GM19238 (cell line): ENCODE results near the gene LPCAT2.

Source experiments
- DNase-seq: peaks from one replicate; pipeline ENCODE4 v3.0.0; 2011; ENCODE audit warnings: low spot score; ENCODE audit not compliant: insufficient read length

LPCAT2 gene

DNA sequence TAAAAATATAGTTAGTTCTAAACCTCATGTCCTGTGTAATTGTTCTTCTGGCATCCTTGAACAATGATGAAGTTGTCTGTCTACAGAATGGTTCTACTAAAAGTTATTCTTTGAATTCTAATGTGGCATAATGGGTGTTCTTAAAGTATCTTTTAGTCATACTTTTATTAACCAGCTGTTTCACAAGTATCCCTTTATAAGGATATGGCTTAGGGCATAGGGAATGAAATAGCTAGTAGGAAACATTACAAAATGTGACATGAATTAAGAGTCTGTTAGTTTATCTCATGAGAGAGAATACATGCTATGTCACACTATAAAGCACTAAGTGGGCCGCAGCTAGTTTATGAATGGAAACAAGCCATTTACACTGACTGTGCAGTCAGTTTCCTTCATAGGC is 31.3 kb downstream of the LPCAT2 start:
- DNase-seq = no peak

- DNase-seq = no peak
These were observed 33.7 kb downstream of the LPCAT2 start for GRCh38 chr16:55542459-55543082.

DNA sequence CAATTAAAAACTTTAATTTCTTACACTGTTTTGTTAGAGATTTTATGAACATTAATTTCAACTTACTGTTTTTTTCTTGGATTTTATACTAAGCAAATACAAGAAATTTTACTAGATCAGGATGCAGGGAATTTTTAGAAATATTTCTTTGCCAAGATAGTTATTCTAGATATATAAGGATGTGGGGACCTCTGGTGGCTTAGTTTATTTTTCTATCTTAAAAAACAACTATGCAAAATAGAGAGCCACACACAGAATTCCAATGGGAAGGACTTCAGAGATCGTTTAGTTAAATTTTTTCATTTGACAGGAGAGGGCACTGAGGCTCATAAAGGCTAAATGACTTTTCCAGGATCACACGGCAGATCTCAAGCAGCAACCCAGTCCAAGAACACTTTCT is 34.6 kb downstream of the LPCAT2 start:
- no peak for DNase-seq

- no peak for DNase-seq
These were observed 43.7 kb downstream of the LPCAT2 start for GRCh38 chr16:55552621-55553020.

GRCh38 chr16:55555436-55555835 is 46.6 kb downstream of the LPCAT2 start:
- DNase-seq = no peak

GRCh38 chr16:55557186-55557585 is 48.3 kb downstream of the LPCAT2 start:
- DNase-seq = no peak

GRCh38 chr16:55559233-55559632 is 50.4 kb downstream of the LPCAT2 start:
- no peak for DNase-seq

GRCh38 chr16:55559933-55560516 is 51.2 kb downstream of the LPCAT2 start:
- DNase-seq = no peak

GRCh38 chr16:55561319-55561848 is 52.5 kb downstream of the LPCAT2 start:
- no peak for DNase-seq

DNA sequence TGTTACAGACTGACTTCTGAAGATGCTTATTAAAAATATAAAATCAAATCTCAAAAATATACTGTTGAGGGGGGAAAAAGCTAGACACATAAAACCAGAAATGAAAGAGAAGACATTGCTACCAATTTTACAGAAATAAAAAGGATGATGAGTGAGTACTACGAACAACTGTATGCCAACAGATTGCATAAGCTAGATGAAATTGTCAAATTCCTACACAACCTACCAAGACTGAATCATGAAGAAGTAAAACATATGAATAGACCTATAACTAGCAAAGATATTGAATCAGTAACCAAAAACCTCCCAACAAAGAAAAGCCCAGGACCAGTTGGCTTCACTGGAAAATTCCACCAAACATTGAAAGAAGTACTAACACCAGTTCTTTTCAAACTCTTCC is 54.1 kb downstream of the LPCAT2 start:
- DNase-seq = no peak

GRCh38 chr16:55563797-55564196 is 54.9 kb downstream of the LPCAT2 start:
- DNase-seq = no peak

GRCh38 chr16:55565086-55565485 is 56.2 kb downstream of the LPCAT2 start:
- no peak for DNase-seq

GRCh38 chr16:55566432-55567175 is 57.7 kb downstream of the LPCAT2 start, which contains the start of gene CAPNS2:
CAPNS2 (plus strand) TSS chr16:55566684; CDS start chr16:55566757, 73 bp downstream.
- DNase-seq = no peak

GRCh38 chr16:55567382-55567781 is 58.5 kb downstream of the LPCAT2 start:
- no peak for DNase-seq

- no peak for DNase-seq
These were observed 59.3 kb downstream of the LPCAT2 start for GRCh38 chr16:55568207-55568606.

DNA sequence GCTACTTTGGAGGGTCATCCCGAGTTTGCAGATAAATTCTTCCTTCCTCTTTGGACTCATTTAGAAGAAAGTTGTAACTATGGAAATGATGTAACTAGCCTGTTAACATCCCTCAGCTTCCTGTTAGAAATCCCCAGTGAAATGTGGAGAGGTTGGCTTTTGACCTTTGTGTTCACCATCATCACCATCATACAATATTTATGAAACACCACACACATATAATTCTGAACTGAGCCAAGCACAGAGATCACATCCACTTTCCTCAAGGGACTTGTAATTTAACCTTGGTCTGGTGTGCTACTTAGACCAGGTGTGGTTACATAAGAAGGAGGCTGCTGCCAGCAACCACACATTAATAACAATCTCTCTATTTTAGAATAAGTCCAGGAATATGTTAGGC is 60.2 kb downstream of the LPCAT2 start:
- no peak for DNase-seq

DNA sequence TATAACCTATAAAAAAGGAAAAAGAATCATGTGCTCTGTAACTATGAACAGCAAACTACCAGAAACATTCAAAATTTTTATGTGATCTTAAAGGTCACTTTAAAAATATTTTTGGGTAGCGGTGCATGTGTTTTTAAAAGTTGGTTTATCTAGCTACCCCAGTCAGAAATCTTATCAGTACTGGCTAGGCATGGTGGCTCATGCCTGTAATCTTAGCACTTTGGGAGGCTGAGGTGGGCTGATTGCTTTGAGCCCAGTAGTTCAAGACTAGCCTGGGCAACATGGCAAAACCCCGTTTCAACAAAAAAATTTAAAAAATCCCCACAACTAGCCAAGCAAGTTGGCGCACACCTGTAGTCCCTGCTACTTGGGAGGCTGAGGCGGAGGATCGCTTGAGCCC is 61.3 kb downstream of the LPCAT2 start:
- DNase-seq = no peak

- DNase-seq = no peak
These were observed 62.5 kb downstream of the LPCAT2 start for GRCh38 chr16:55571191-55571897.

- no peak for DNase-seq
These were observed 63.6 kb downstream of the LPCAT2 start for GRCh38 chr16:55572439-55572838.

GRCh38 chr16:55574811-55575210 is 65.9 kb downstream of the LPCAT2 start:
- no peak for DNase-seq

GRCh38 chr16:55575496-55575895 is 66.6 kb downstream of the LPCAT2 start:
- no peak for DNase-seq

- DNase-seq = no peak
These were observed 67.5 kb downstream of the LPCAT2 start for GRCh38 chr16:55576384-55576783.
